H1 (cell line): ENCODE measurements around the gene NELFCD. TPM values are rescaled to one million over a fixed set of nuclear protein-coding genes. Genes with fewer than 3 reads are reported as not detected.

Experiments
- CTCF ChIA-PET: fragments of 300-600 bp; sonication (Branson Sonifier 250); formaldehyde crosslinking; loops from one replicate; lab custom pipeline; 2021; ENCODE audit not compliant: partially characterized antibody; lab: Charles Lee
- POLR2A ChIA-PET: fragments of 300-600 bp; sonication (Branson Sonifier 250); formaldehyde crosslinking; loops from one replicate; lab custom pipeline; 2021; ENCODE audit warnings: inconsistent platforms; ENCODE audit not compliant: partially characterized antibody; lab: Charles Lee
- DNase-seq, 2 experiments: peaks; one replicate each; pipeline versions ENCODE4 v3.0.0 to v3.0.0-alpha.2; 2010 to 2022; ENCODE audit warnings: low spot score in 2 of 2, low read depth in 1 of 2, mixed read lengths in 1 of 2
- FAIRE-seq: peaks from 2 replicates; lab custom pipeline; 2011; peaks lifted over from hg19 to GRCh38; lab: Jason Lieb, UNC
- H2AFZ ChIP-seq: 2 replicates; pipeline ENCODE4 v1.8.1; 2012; ENCODE audit warnings: low read length, inconsistent platforms
- H2AK5ac ChIP-seq: 2 replicates; pipeline ENCODE4 v1.6.1; 2013; ENCODE audit warnings: low read depth, low read length
- H2BK120ac ChIP-seq: replicated peaks from 2 replicates; pipeline ENCODE3; 2013; ENCODE audit warnings: low read depth, low read length, inconsistent platforms
- H2BK12ac ChIP-seq: 2 replicates; pipeline ENCODE4 v1.6.1; 2013; ENCODE audit warnings: low read depth, low read length
- H2BK15ac ChIP-seq: 2 replicates; pipeline ENCODE4 v1.6.1; 2013; ENCODE audit warnings: low read length
- H2BK20ac ChIP-seq: 2 replicates; pipeline ENCODE4 v1.6.1; 2013; ENCODE audit warnings: low read length
- H2BK5ac ChIP-seq: 2 replicates; pipeline ENCODE4 v1.6.1; 2013; ENCODE audit warnings: low read depth, low read length
- H3K14ac ChIP-seq: 2 replicates; pipeline ENCODE4 v1.6.1; 2013; ENCODE audit warnings: inconsistent platforms; ENCODE audit not compliant: insufficient read length
- H3K18ac ChIP-seq: 2 replicates; pipeline ENCODE4 v1.6.1; 2013; ENCODE audit warnings: low read length; ENCODE audit errors: extremely low read depth
- H3K23ac ChIP-seq: 2 replicates; pipeline ENCODE4 v1.6.1; 2013; ENCODE audit warnings: inconsistent platforms; ENCODE audit not compliant: insufficient read length
- H3K23me2 ChIP-seq: 2 replicates; pipeline ENCODE4 v1.6.1; 2013; ENCODE audit warnings: low read depth, low read length
- H3K27ac ChIP-seq: 2 replicates; pipeline ENCODE4 v1.6.1; 2011; ENCODE audit warnings: low read depth, low read length, inconsistent platforms
- H3K27me3 ChIP-seq, 4 experiments: replicated peaks in 1 of 4; 1 replicate in 1 of 4; 2 replicates in 3 of 4; pipeline versions ENCODE4 v1.6.1 to v1.8.1; 2011 to 2013; ENCODE audit warnings: low read length in 3 of 4, mild to moderate bottlenecking in 3 of 4, inconsistent platforms in 2 of 4, mixed read lengths in 2 of 4, moderate library complexity in 1 of 4; ENCODE audit not compliant: control insufficient read depth in 3 of 4, insufficient read depth in 3 of 4; ENCODE audit errors: extremely low read depth in 1 of 4
- H3K36me3 ChIP-seq, 4 experiments: 2 replicates each; pipeline versions ENCODE4 v1.6.1 to v1.8.1; 2011 to 2013; ENCODE audit warnings: mild to moderate bottlenecking in 4 of 4, low read length in 3 of 4, moderate library complexity in 2 of 4, control low read depth in 1 of 4, inconsistent platforms in 1 of 4; ENCODE audit not compliant: insufficient read depth in 4 of 4, control insufficient read depth in 2 of 4
- H3K4ac ChIP-seq: replicated peaks from 2 replicates; pipeline ENCODE3; 2013; ENCODE audit warnings: low read length, low read depth, mixed read lengths, inconsistent platforms; ENCODE audit not compliant: insufficient read length
- H3K4me1 ChIP-seq, 4 experiments: replicated peaks in 1 of 4; 1 replicate in 1 of 4; 2 replicates in 3 of 4; pipeline versions ENCODE4 v1.6.1 to v1.8.1; 2011 to 2013; ENCODE audit warnings: low read length in 3 of 4, inconsistent platforms in 2 of 4, mixed read lengths in 1 of 4; ENCODE audit not compliant: insufficient read depth in 4 of 4, control insufficient read depth in 3 of 4
- H3K4me2 ChIP-seq, 2 experiments: 2 replicates each; pipeline versions ENCODE4 v1.6.1 to v1.8.1; 2011 to 2013; ENCODE audit warnings: low read depth in 2 of 2, low read length in 2 of 2, control low read depth in 1 of 2, inconsistent platforms in 1 of 2, mild to moderate bottlenecking in 1 of 2; ENCODE audit not compliant: insufficient read depth in 1 of 2
- H3K4me3 ChIP-seq, 4 experiments: fragments of 200-600, 300-600 bp in 1 of 4; sonication (generic), shearing (Covaris generic), sonication (Bioruptor Twin) in 1 of 4; 2 replicates each; pipeline versions ENCODE4 v1.5.1 to v1.8.1; 2011 to 2016; ENCODE audit warnings: low read length in 4 of 4, low read depth in 3 of 4, control low read depth in 2 of 4, inconsistent platforms in 2 of 4, mild to moderate bottlenecking in 2 of 4, mixed read lengths in 1 of 4, moderate library complexity in 1 of 4; ENCODE audit not compliant: insufficient read depth in 2 of 4; ENCODE audit errors: extremely low read depth in 1 of 4
- H3K56ac ChIP-seq: replicated peaks from 2 replicates; pipeline ENCODE3; 2013; ENCODE audit warnings: low read depth, mild to moderate bottlenecking, mixed read lengths, low read length, inconsistent platforms; ENCODE audit not compliant: insufficient read length
- H3K79me1 ChIP-seq: 2 replicates; pipeline ENCODE4 v1.6.1; 2013; ENCODE audit warnings: low read depth, low read length, control low read depth
- H3K79me2 ChIP-seq, 2 experiments: 2 replicates each; pipeline versions ENCODE4 v1.6.1 to v1.8.1; 2012 to 2013; ENCODE audit warnings: low read length in 2 of 2, mild to moderate bottlenecking in 2 of 2, inconsistent platforms in 1 of 2; ENCODE audit not compliant: insufficient read depth in 2 of 2, control insufficient read depth in 1 of 2
- H3K9ac ChIP-seq, 4 experiments: replicated peaks in 1 of 4; 1 replicate in 1 of 4; 2 replicates in 3 of 4; pipeline versions ENCODE4 v1.6.1 to v1.8.1; 2011 to 2013; ENCODE audit warnings: low read depth in 3 of 4, low read length in 3 of 4, control low read depth in 2 of 4, mild to moderate bottlenecking in 2 of 4, moderate library complexity in 2 of 4, inconsistent platforms in 1 of 4; ENCODE audit errors: extremely low read depth in 1 of 4
- H3K9me3 ChIP-seq, 2 experiments: 2 replicates each; pipeline versions ENCODE4 v1.6.1 to v1.8.1; 2012 to 2013; ENCODE audit warnings: mild to moderate bottlenecking in 2 of 2, moderate library complexity in 2 of 2, control low read depth in 1 of 2, inconsistent platforms in 1 of 2, low read depth in 1 of 2, low read length in 1 of 2, mixed read lengths in 1 of 2; ENCODE audit not compliant: insufficient read depth in 2 of 2
- H4K20me1 ChIP-seq, 2 experiments: replicated peaks in 1 of 2; 2 replicates each; pipeline versions ENCODE3 to v1.8.1; 2011 to 2013; ENCODE audit warnings: inconsistent platforms in 2 of 2, low read length in 2 of 2, mild to moderate bottlenecking in 1 of 2; ENCODE audit not compliant: insufficient read depth in 2 of 2, control insufficient read depth in 1 of 2
- H4K5ac ChIP-seq: 2 replicates; pipeline ENCODE4 v1.6.1; 2013; ENCODE audit warnings: low read length, low read depth, mixed read lengths, inconsistent platforms; ENCODE audit not compliant: insufficient read length
- H4K8ac ChIP-seq: 2 replicates; pipeline ENCODE4 v1.8.0; 2013; ENCODE audit warnings: mild to moderate bottlenecking, moderate library complexity, low read length, inconsistent platforms; ENCODE audit not compliant: insufficient read depth; ENCODE audit errors: extremely low read depth
- H4K91ac ChIP-seq: replicated peaks from 2 replicates; pipeline ENCODE3; 2013; ENCODE audit warnings: low read length, mixed read lengths, inconsistent platforms; ENCODE audit not compliant: insufficient read length
- CREB1 ChIP-seq: IDR thresholded peaks from 2 replicates; pipeline ENCODE4 v1.6.1; 2012; ENCODE audit warnings: inconsistent platforms
- NANOG ChIP-seq: IDR thresholded peaks from 2 replicates; pipeline ENCODE4 v1.6.1; 2011; ENCODE audit warnings: low read length, low read depth, mild to moderate bottlenecking, inconsistent platforms; ENCODE audit not compliant: insufficient read depth, poor library complexity, severe bottlenecking
- RBBP5 ChIP-seq: IDR thresholded peaks from 2 replicates; pipeline ENCODE4 v1.7.1; 2012; ENCODE audit warnings: low read depth, mild to moderate bottlenecking, inconsistent platforms, low read length, moderate library complexity, borderline replicate concordance
- RNF2 ChIP-seq: fragments of 200-900, 300-1000 bp; sonication (generic); IDR thresholded peaks from 2 replicates; pipeline ENCODE4 v1.7.1; 2016; ENCODE audit warnings: borderline replicate concordance, low read depth, mild to moderate bottlenecking, antibody characterized with exemption, low read length; ENCODE audit not compliant: poor library complexity, severe bottlenecking; ENCODE audit errors: missing control alignments
- SP2 ChIP-seq: IDR thresholded peaks from 2 replicates; pipeline ENCODE4 v1.6.1; 2012; ENCODE audit warnings: mild to moderate bottlenecking, low read length, inconsistent platforms
- TBP ChIP-seq: IDR thresholded peaks from 2 replicates; pipeline ENCODE4 v1.6.1; 2011; ENCODE audit warnings: low read depth, low read length, improper control_type of control experiment
- ZNF274 ChIP-seq: IDR thresholded peaks from 2 replicates; pipeline ENCODE4 v1.7.0; 2012; ENCODE audit warnings: low read length, borderline replicate concordance; ENCODE audit errors: extremely low read depth
- WGBS, 2 experiments: shearing (Covaris generic) in 1 of 2; methylation state at CpG; one replicate each; pipeline versions ENCODE4 v1.1.6 to v1.1.7; 2013 to 2015; ENCODE audit warnings: low lambda C conversion rate in 2 of 2, mixed read lengths in 2 of 2, inconsistent platforms in 1 of 2, low coverage in 1 of 2, missing lambda C conversion rate in 1 of 2; ENCODE audit not compliant: insufficient replicate concordance in 2 of 2, insufficient coverage in 1 of 2, insufficient read length in 1 of 2; ENCODE audit errors: extremely low coverage in 1 of 2, missing lambda C conversion rate in 1 of 2; 5-methylcytosine and 5-hydroxymethylcytosine counted together
- polyA plus RNA-seq, 7 experiments: library from polyadenylated mRNA; depleted of rRNA in 3 of 7; stranded (reverse) in 5 of 7; unstranded in 2 of 7; fragments of >200 nt in 5 of 7; fragments of 200-250 nt in 2 of 7; gene quantifications; 1 replicate in 5 of 7; 2 replicates in 1 of 7; 4 replicates in 1 of 7; pipeline versions ENCODE4 v1.2.1 to v1.2.3, GENCODE V29; 2011 to 2013; ENCODE audit warnings: missing spikeins in 2 of 7, mixed read lengths in 2 of 7
- total RNA-seq: library from RNA; stranded (reverse); fragmentation: NEBNext Ultra II Directional; extraction: Animal tissue kit (Norgen Biotek cat#: 25700); gene quantifications from 2 replicates; pipeline ENCODE4 v1.2.1, GENCODE V29; 2021
- TF ChIP-seq, protein P1 (sequence below): IDR thresholded peaks from 2 replicates; pipeline ENCODE4 v1.6.1; 2012; ENCODE audit warnings: inconsistent platforms

NELFCD gene
- total and polyA plus RNA-seq, 2 of the 8 experiments (the other 6 are each of a cell fraction or from before 2014, with no cell fraction given) = 35.5 to 59.6 TPM

DNA sequence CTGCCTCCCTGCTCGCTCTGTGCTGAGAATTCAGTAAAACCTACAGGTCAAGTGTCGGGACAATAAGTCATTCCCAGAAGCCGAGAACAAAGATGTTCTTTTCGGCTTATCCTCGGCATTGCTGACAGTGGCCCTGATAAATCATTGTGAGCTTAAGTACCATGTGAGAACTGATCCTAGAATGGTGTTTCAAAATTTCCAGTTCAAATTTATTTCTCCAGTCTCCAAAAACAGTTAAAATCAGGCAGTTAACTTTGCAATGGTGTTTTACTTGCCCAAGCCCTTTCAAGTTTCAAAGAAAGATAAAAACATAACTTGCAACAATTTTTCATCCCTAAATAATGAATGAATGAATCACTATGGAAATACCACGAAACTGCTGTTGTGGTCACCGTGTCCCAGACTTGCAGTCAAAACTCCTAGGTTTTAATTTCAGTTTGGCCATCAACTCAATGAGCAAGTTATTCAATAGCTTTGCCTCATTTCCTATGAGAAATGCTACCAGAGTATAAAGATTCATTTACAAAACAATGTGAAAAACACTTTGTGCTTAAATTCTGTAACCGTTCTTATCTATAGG lies 46.8 kb downstream of the NELFCD start:
- Histone ChIP-seq H3K9me3 (no peaks in the 10 kb centered on the region), H3K4ac (no peak overlapping the region), H4K20me1 (peaks cover 9 to 13% of the 10 kb centered on the region in 2 experiments), H3K36me3 (peaks cover 2 to 46% (median 15%) of the 10 kb centered on the region in 4 experiments; a peak in 6 of 8 replicates), H2BK15ac (no peak overlapping the region), H3K4me3 (no peak overlapping the region), H4K8ac (no peak overlapping the region), H3K23me2 (peaks cover 6% of the 10 kb centered on the region)
- DNase-seq (no peak), FAIRE-seq (no peak)
- TF ChIP-seq ZNF274 (no peak), NANOG (no peak), RNF2 (no peak), SP2 (no peak), RBBP5 (no peak), CREB1 (no peak), TBP (no peak)
- TF ChIP-seq, protein P1, sequence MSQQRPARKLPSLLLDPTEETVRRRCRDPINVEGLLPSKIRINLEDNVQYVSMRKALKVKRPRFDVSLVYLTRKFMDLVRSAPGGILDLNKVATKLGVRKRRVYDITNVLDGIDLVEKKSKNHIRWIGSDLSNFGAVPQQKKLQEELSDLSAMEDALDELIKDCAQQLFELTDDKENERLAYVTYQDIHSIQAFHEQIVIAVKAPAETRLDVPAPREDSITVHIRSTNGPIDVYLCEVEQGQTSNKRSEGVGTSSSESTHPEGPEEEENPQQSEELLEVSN = no peak
- TF ChIP-seq, all 59 proteins: peak for 0
- Histone ChIP-seq H3K27ac (no peak overlapping the region), H3K14ac (no peak overlapping the region), H3K4me1 (peaks cover 0 to 6% (median 2%) of the 10 kb centered on the region in 4 experiments; a peak in 4 of 7 replicates), H2AK5ac (no peak overlapping the region), H3K79me2 (peaks cover 6 to 13% of the 10 kb centered on the region in 2 experiments; a peak in 3 of 4 replicates), H2AFZ (no peak overlapping the region), H2BK120ac (no peak overlapping the region), H3K56ac (no peak overlapping the region), H3K23ac (no peak overlapping the region), H3K79me1 (peaks cover 5% of the 10 kb centered on the region), H2BK5ac (no peak overlapping the region), H3K18ac (no peak overlapping the region), H3K9ac (no peak overlapping the region), H4K91ac (no peak overlapping the region), H2BK12ac (no peak overlapping the region), H3K4me2 (no peak overlapping the region), H4K5ac (no peak overlapping the region), H2BK20ac (no peak overlapping the region), H3K27me3 (peaks cover 0 to 9% (median 4%) of the 10 kb centered on the region in 4 experiments; a peak in 3 of 7 replicates)
- WGBS, 2 experiments = 96% methylated on average over 8 of the region's 8 CpGs; no CpG with 5 or more reads in 1 of the 2 experiments
- CTCF ChIA-PET = no interaction called here
- POLR2A ChIA-PET = no interaction called here
